H9 (cell line): Measurements from ENCODE around the gene CD19. TPM values are rescaled to one million over a fixed set of nuclear protein-coding genes. Genes with fewer than 3 reads are reported as not detected.
A peak's percentile ranks its signal among the peaks of the same experiment; 100 is the strongest.

Experiments used
- DNase-seq: peaks from one replicate; pipeline ENCODE4 v3.0.0-alpha.2; 2017
- H2AFZ ChIP-seq: one replicate; pipeline ENCODE4 v1.6.1; 2013; ENCODE audit warnings: mild to moderate bottlenecking, low read length, control low read depth, moderate library complexity
- H2AK5ac ChIP-seq: 2 replicates; pipeline ENCODE4 v1.6.1; 2013; ENCODE audit warnings: low read length, control low read depth, mixed read lengths; ENCODE audit not compliant: insufficient read length
- H2BK120ac ChIP-seq: one replicate; pipeline ENCODE4 v1.6.1; 2013; ENCODE audit warnings: low read depth, mild to moderate bottlenecking, low read length, control low read depth, inconsistent platforms; ENCODE audit not compliant: poor library complexity, severe bottlenecking
- H2BK12ac ChIP-seq: 2 replicates; pipeline ENCODE4 v1.6.1; 2013; ENCODE audit warnings: low read length, control low read depth, mixed read lengths, low read depth; ENCODE audit not compliant: insufficient read length
- H2BK15ac ChIP-seq: 2 replicates; pipeline ENCODE4 v1.6.1; 2013; ENCODE audit warnings: low read depth, low read length, control low read depth
- H2BK20ac ChIP-seq: one replicate; pipeline ENCODE4 v1.6.1; 2013; ENCODE audit warnings: low read depth, mild to moderate bottlenecking, low read length, control low read depth, inconsistent platforms; ENCODE audit not compliant: poor library complexity, severe bottlenecking
- H2BK5ac ChIP-seq: 2 replicates; pipeline ENCODE4 v1.6.1; 2013; ENCODE audit warnings: low read length, control low read depth, mixed read lengths; ENCODE audit not compliant: insufficient read length
- H3K14ac ChIP-seq: 2 replicates; pipeline ENCODE4 v1.6.1; 2013; ENCODE audit warnings: low read length, control low read depth; ENCODE audit not compliant: insufficient read depth
- H3K18ac ChIP-seq: 2 replicates; pipeline ENCODE4 v1.6.1; 2013; ENCODE audit warnings: low read depth, mild to moderate bottlenecking, mixed read lengths, low read length, control low read depth; ENCODE audit not compliant: insufficient read length
- H3K23ac ChIP-seq: 2 replicates; pipeline ENCODE4 v1.6.1; 2013; ENCODE audit warnings: low read length, control low read depth, mixed read lengths, low read depth; ENCODE audit not compliant: insufficient read length
- H3K23me2 ChIP-seq: 2 replicates; pipeline ENCODE4 v1.6.1; 2013; ENCODE audit warnings: low read depth, mild to moderate bottlenecking, mixed read lengths, low read length, control low read depth; ENCODE audit not compliant: insufficient read length, poor library complexity, severe bottlenecking
- H3K27ac ChIP-seq: 2 replicates; pipeline ENCODE4 v1.5.1; 2013; ENCODE audit warnings: low read length, control low read depth, mixed read lengths, low read depth; ENCODE audit not compliant: insufficient read length
- H3K27me3 ChIP-seq: 2 replicates; pipeline ENCODE4 v1.6.1; 2013; ENCODE audit warnings: low read length, control low read depth, inconsistent platforms; ENCODE audit not compliant: insufficient read depth
- H3K4ac ChIP-seq: 2 replicates; pipeline ENCODE4 v1.6.1; 2013; ENCODE audit warnings: low read depth, mild to moderate bottlenecking, control low read depth, inconsistent platforms, low read length, moderate library complexity
- H3K4me1 ChIP-seq: 2 replicates; pipeline ENCODE4 v1.6.1; 2013; ENCODE audit warnings: low read length, control low read depth, inconsistent platforms; ENCODE audit not compliant: insufficient read depth
- H3K4me2 ChIP-seq: 2 replicates; pipeline ENCODE4 v1.6.1; 2013; ENCODE audit warnings: low read length, control low read depth, mixed read lengths; ENCODE audit not compliant: insufficient read length, insufficient read depth
- H3K56ac ChIP-seq: 2 replicates; pipeline ENCODE4 v1.6.1; 2013; ENCODE audit warnings: low read depth, mild to moderate bottlenecking, mixed read lengths, low read length, control low read depth; ENCODE audit not compliant: insufficient read length
- H3K79me1 ChIP-seq: 2 replicates; pipeline ENCODE4 v1.6.1; 2013; ENCODE audit warnings: low read depth, mild to moderate bottlenecking, moderate library complexity, low read length, control low read depth, inconsistent platforms; ENCODE audit not compliant: insufficient read depth, poor library complexity, severe bottlenecking
- H3K79me2 ChIP-seq: 2 replicates; pipeline ENCODE4 v1.6.1; 2013; ENCODE audit warnings: low read length, control low read depth, inconsistent platforms; ENCODE audit not compliant: insufficient read depth
- H3K9ac ChIP-seq: 2 replicates; pipeline ENCODE4 v1.6.1; 2013; ENCODE audit warnings: low read length, control low read depth, mixed read lengths; ENCODE audit not compliant: insufficient read length; ENCODE audit errors: extremely low read depth
- H3K9me3 ChIP-seq: one replicate; pipeline ENCODE4 v1.6.1; 2013; ENCODE audit warnings: low read depth, low read length, inconsistent platforms; ENCODE audit not compliant: control insufficient read depth
- H3T11ph ChIP-seq: one replicate; pipeline ENCODE4 v1.6.1; 2013; ENCODE audit warnings: mild to moderate bottlenecking, low read length, control low read depth, inconsistent platforms
- H4K20me1 ChIP-seq: one replicate; pipeline ENCODE4 v1.6.1; 2013; ENCODE audit not compliant: control insufficient read depth, insufficient read length, insufficient read depth
- H4K5ac ChIP-seq: 2 replicates; pipeline ENCODE4 v1.6.1; 2013; ENCODE audit warnings: low read depth, mild to moderate bottlenecking, mixed read lengths, low read length, control low read depth; ENCODE audit not compliant: insufficient read length
- H4K8ac ChIP-seq: replicated peaks from 2 replicates; pipeline ENCODE4 v1.6.1; 2013; ENCODE audit warnings: low read length, control low read depth, mixed read lengths, low read depth; ENCODE audit not compliant: insufficient read length
- H4K91ac ChIP-seq: 2 replicates; pipeline ENCODE4 v1.6.1; 2013; ENCODE audit warnings: low read depth, mild to moderate bottlenecking, moderate library complexity, mixed read lengths, low read length, control low read depth; ENCODE audit not compliant: insufficient read length
- H3K27ac Mint-ChIP-seq, 3 experiments: 2 replicates in 2 of 3; 3 replicates in 1 of 3; pipeline ENCODE4 v1.8.0; 2020 to 2021; ENCODE audit warnings: mixed read lengths in 3 of 3, mild to moderate bottlenecking in 1 of 3, moderate library complexity in 1 of 3
- H3K27me3 Mint-ChIP-seq: 2 replicates; pipeline ENCODE4 v1.8.0; 2021; ENCODE audit warnings: low read depth, mild to moderate bottlenecking, moderate library complexity, mixed read lengths
- H3K36me3 Mint-ChIP-seq, 3 experiments: 2 replicates in 2 of 3; 3 replicates in 1 of 3; pipeline ENCODE4 v1.8.0; 2020 to 2021; ENCODE audit warnings: low read depth in 3 of 3, mixed read lengths in 3 of 3; ENCODE audit not compliant: insufficient read depth in 1 of 3
- H3K4me1 Mint-ChIP-seq, 2 experiments: 2 replicates each; pipeline ENCODE4 v1.8.0; 2020; ENCODE audit warnings: mixed read lengths in 2 of 2
- H3K4me3 Mint-ChIP-seq, 2 experiments: 2 replicates in 1 of 2; 3 replicates in 1 of 2; pipeline ENCODE4 v1.8.0; 2020 to 2021; ENCODE audit warnings: mild to moderate bottlenecking in 2 of 2, mixed read lengths in 2 of 2, moderate library complexity in 1 of 2
- H3K9me3 Mint-ChIP-seq, 2 experiments: 2 replicates in 1 of 2; 3 replicates in 1 of 2; pipeline ENCODE4 v1.8.0; 2020; ENCODE audit warnings: mild to moderate bottlenecking in 2 of 2, mixed read lengths in 2 of 2, moderate library complexity in 1 of 2
- WGBS: extraction: QIAGEN DNeasy Blood & Tissue Kit; methylation state at CpG from one replicate; pipeline ENCODE4 v1.1.7; 2013; ENCODE audit warnings: missing lambda C conversion rate, low lambda C conversion rate, mixed read lengths; ENCODE audit not compliant: insufficient read length; ENCODE audit errors: extremely low coverage; 5-methylcytosine and 5-hydroxymethylcytosine counted together
- total RNA-seq: library from RNA; stranded (reverse); gene quantifications from 2 replicates; pipeline ENCODE4 v1.2.1, GENCODE V29; 2021
- TF ChIP-seq, protein P1 (sequence below): fragments of 200-600 bp; sonication (generic); conservative IDR thresholded peaks from 3 replicates; pipeline ENCODE4 v1.8.0; 2021; ENCODE audit warnings: antibody characterized with exemption, mild to moderate bottlenecking

CD19 gene
- total RNA-seq, 1 experiment from 2014 or later: 0.50 TPM

GRCh38 chr16:28975158-28975599, 43.4 kb downstream of the CD19 start:
- Histone ChIP-seq H3K56ac (no peak overlapping the region), H3K9me3 (no peaks in the 10 kb centered on the region), H4K91ac (no peak overlapping the region), H3K18ac (no peak overlapping the region), H3K23ac (no peak overlapping the region), H3K23me2 (peaks cover 5% of the 10 kb centered on the region), H2BK15ac (no peak overlapping the region), H4K20me1 (no peaks in the 10 kb centered on the region), H2BK12ac (no peak overlapping the region), H3K79me2 (no peaks in the 10 kb centered on the region), H3K4me1 (no peaks in the 10 kb centered on the region), H4K8ac (no peak overlapping the region), H2AK5ac (no peak overlapping the region), H3K79me1 (no peaks in the 10 kb centered on the region), H3K4ac (no peak overlapping the region), H3K27me3 (no peaks in the 10 kb centered on the region), H2BK120ac (no peak overlapping the region), H3K4me2 (peak overlapping the region; percentile 92), H2BK5ac (no peak overlapping the region), H4K5ac (no peak overlapping the region), H3K9ac (peak overlapping the region; percentile 80), H2BK20ac (no peak overlapping the region), H3K27ac (no peak overlapping the region), H3K14ac (no peak overlapping the region; the same call in 1 of the 2 replicates), H2AFZ (no peak overlapping the region), H3T11ph (no peak overlapping the region)
- peak overlapping the region; percentile 89 to 94 for H3K4me3 Mint-ChIP-seq
- peaks cover 3 to 8% (median 6%) of the 10 kb centered on the region in 3 experiments for H3K36me3 Mint-ChIP-seq
- WGBS: no CpG with 5 or more reads among the region's 30 CpGs
- H3K27ac Mint-ChIP-seq: peak overlapping the region in 1 of 3 experiments; percentile 99; a peak in 2 of 7 replicates
- no peak for DNase-seq
- H3K27me3 Mint-ChIP-seq: no peaks in the 10 kb centered on the region
- TF ChIP-seq, protein P1, sequence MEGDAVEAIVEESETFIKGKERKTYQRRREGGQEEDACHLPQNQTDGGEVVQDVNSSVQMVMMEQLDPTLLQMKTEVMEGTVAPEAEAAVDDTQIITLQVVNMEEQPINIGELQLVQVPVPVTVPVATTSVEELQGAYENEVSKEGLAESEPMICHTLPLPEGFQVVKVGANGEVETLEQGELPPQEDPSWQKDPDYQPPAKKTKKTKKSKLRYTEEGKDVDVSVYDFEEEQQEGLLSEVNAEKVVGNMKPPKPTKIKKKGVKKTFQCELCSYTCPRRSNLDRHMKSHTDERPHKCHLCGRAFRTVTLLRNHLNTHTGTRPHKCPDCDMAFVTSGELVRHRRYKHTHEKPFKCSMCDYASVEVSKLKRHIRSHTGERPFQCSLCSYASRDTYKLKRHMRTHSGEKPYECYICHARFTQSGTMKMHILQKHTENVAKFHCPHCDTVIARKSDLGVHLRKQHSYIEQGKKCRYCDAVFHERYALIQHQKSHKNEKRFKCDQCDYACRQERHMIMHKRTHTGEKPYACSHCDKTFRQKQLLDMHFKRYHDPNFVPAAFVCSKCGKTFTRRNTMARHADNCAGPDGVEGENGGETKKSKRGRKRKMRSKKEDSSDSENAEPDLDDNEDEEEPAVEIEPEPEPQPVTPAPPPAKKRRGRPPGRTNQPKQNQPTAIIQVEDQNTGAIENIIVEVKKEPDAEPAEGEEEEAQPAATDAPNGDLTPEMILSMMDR: no peak
- peaks cover 6 to 9% of the 10 kb centered on the region in 2 experiments for H3K4me1 Mint-ChIP-seq
- no peaks in the 10 kb centered on the region for H3K9me3 Mint-ChIP-seq
